ENCODE measurements around the gene CRLF2. TPM values are rescaled to one million over a fixed set of nuclear protein-coding genes. Genes with fewer than 3 reads are reported as not detected.

Gene CRLF2
- total RNA-seq, 2 donors from 2014 or later = not detected

GRCh38 chrX:1144293-1144692 lies 68.2 kb downstream of the CRLF2 start:
- Mint-ChIP-seq H3K27ac (no peak overlapping the region), H3K4me1 (peaks cover 13% of the 10 kb centered on the region), H3K9me3 (no peaks in the 10 kb centered on the region), H3K36me3 (ENCODE audit: low read depth) (no peaks in the 10 kb centered on the region), H3K4me3 (no peak overlapping the region), H3K27me3 (ENCODE audit: insufficient read depth) (no peaks in the 10 kb centered on the region)
- no peak overlapping the region for H3K9ac ChIP-seq (ENCODE audit: extremely low read depth, low read length, poor library complexity, severe bottlenecking)
- TF ChIP-seq, protein P1, sequence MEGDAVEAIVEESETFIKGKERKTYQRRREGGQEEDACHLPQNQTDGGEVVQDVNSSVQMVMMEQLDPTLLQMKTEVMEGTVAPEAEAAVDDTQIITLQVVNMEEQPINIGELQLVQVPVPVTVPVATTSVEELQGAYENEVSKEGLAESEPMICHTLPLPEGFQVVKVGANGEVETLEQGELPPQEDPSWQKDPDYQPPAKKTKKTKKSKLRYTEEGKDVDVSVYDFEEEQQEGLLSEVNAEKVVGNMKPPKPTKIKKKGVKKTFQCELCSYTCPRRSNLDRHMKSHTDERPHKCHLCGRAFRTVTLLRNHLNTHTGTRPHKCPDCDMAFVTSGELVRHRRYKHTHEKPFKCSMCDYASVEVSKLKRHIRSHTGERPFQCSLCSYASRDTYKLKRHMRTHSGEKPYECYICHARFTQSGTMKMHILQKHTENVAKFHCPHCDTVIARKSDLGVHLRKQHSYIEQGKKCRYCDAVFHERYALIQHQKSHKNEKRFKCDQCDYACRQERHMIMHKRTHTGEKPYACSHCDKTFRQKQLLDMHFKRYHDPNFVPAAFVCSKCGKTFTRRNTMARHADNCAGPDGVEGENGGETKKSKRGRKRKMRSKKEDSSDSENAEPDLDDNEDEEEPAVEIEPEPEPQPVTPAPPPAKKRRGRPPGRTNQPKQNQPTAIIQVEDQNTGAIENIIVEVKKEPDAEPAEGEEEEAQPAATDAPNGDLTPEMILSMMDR (conservative IDR thresholded peaks at IDR 0.05) = no peak
- no peak overlapping the region for H3K4me3 ChIP-seq (ENCODE audit: low read length)
- H3K27me3 ChIP-seq (ENCODE audit: control insufficient read depth, insufficient read depth, low read length, poor library complexity, severe bottlenecking) = no peaks in the 10 kb centered on the region
- H3K27ac ChIP-seq (ENCODE audit: low read depth, low read length) = no peak overlapping the region
- no peaks in the 10 kb centered on the region for H3K36me3 ChIP-seq (ENCODE audit: control insufficient read depth, insufficient read depth, low read length)
- no peaks in the 10 kb centered on the region for H3K4me1 ChIP-seq (ENCODE audit: control insufficient read depth, insufficient read depth, low read length)
- 85 to 91% methylated on average over 8 to 11 of the region's 11 CpGs for WGBS, 2 experiments (ENCODE audit: insufficient coverage in 1 of 2, insufficient read length in 1 of 2)
- no peaks in the 10 kb centered on the region for H3K9me3 ChIP-seq (ENCODE audit: control insufficient read depth, low read length)
- DNase-seq = peak; percentile 18

Other genes with a start within 250 kb of the CRLF2 start
- 1 to 10 TPM; 5.0 to 6.9 TPM for gene CSF2RA, start 56.2 kb upstream of the CRLF2 start, total RNA-seq
- not detected for gene IL3RA, start 124.1 kb upstream of the CRLF2 start, total RNA-seq
- 100 to 1,000 TPM; 424 to 429 TPM for gene SLC25A6, start 179.5 kb upstream of the CRLF2 start, total RNA-seq
- gene ASMTL, start 240.3 kb upstream of the CRLF2 start, total RNA-seq = 10 to 100 TPM; 46.7 to 80.9 TPM

Measured in endodermal cell (in vitro differentiated cells).